ENCODE results near the gene PNPT1.
A peak's percentile ranks its signal among the peaks of the same experiment; 100 is the strongest.

The PNPT1 gene

DNA sequence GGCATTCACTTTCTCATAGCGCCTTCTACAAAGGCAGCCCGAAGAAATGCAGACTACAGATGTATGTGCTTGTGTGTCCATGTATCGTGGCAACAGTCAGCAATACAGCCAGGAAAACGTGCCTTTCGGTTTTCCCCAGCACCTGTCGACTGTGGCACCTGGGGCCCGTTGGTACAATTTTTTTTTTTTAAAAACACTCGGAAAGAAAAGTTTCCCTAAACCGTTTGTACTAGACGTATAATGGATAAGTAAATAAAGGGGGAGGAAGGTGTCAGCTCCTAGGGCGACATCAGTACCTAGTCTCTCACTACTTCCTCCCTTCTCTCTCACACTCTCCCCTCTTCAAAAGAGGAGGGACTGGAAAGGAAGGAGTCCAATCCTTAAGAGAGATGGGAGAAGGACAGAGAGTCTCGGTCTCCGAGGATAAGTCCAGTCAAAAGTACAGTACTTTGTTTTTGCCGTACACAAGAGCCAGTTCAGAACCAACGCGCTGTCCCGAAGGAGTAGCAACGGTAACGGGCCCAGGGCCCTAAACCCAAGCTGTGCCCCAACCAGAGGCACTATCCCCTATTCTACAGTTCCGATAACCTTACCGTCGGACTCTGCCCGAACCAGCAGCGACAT, 77.0 kb downstream of the PNPT1 start:
- ChIA-PET CTCF (interaction anchor here (0.8 kb wide), 1 partner anchor 335 kb away, joined by 4 read pairs; no protein-coding TSS in a partner anchor), POLR2A (ENCODE audit: low non-redundant PET) (no interaction called here)
- no peak for TF ChIP-seq CTCF (conservative IDR thresholded peaks at IDR 0.05; ENCODE audit: low read depth)
- peak; percentile 45 for DNase-seq (ENCODE audit: low spot score)
- peak overlapping the region; percentile 90 for H3K27ac ChIP-seq

- DNase-seq (ENCODE audit: low spot score) = no peak
- no peak for TF ChIP-seq CTCF (conservative IDR thresholded peaks at IDR 0.05; ENCODE audit: low read depth)
- no peak overlapping the region for H3K27ac ChIP-seq
- POLR2A ChIA-PET (ENCODE audit: low non-redundant PET) = no interaction called here
- CTCF ChIA-PET = no interaction called here
Measured at GRCh38 chr2:55611997-55612396, 81.6 kb downstream of the PNPT1 start.

DNA sequence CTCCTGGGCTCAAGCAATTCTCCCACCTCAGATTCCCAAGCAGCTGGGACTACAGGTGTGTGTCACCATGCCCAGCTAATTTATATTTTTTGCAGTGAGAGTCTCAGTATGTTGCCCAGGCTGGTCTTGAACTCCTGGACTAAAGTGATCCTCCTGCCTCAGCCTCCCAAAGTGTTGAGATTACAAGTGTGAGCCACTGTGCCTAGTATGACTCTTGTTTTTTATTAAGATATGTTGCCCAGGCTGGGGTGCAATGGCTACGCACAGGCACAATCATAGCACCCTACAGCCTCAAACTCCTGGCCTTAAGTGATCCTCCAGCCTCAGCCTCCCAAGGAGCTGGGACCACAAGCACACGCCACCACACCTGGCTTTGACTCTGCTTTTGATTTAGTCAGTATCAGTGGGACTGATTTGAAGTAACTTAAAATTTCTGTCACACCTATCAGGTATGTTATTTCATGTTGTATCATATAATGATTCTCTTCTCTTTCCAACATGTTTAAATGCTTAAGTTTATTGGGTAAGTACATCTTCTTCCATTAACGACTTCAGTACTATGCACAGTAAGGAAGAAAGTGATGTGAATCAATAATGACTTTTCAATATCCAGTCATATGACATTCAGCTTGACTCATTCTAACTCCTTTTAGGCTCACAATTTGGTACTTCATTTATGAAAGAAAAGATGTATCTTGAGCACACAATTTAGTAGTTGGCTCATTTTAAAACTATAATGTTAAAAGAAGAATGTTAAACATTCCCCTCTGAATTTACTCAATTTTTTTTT, 82.5 kb downstream of the PNPT1 start:
- ChIA-PET CTCF (interaction anchor here (0.6 kb wide), 1 partner anchor 17 kb away, joined by 9 read pairs; no protein-coding TSS in a partner anchor), POLR2A (ENCODE audit: low non-redundant PET) (no interaction called here)
- no peak for DNase-seq (ENCODE audit: low spot score)
- H3K27ac ChIP-seq = no peak overlapping the region
- no peak for TF ChIP-seq CTCF (conservative IDR thresholded peaks at IDR 0.05; ENCODE audit: low read depth)

DNA sequence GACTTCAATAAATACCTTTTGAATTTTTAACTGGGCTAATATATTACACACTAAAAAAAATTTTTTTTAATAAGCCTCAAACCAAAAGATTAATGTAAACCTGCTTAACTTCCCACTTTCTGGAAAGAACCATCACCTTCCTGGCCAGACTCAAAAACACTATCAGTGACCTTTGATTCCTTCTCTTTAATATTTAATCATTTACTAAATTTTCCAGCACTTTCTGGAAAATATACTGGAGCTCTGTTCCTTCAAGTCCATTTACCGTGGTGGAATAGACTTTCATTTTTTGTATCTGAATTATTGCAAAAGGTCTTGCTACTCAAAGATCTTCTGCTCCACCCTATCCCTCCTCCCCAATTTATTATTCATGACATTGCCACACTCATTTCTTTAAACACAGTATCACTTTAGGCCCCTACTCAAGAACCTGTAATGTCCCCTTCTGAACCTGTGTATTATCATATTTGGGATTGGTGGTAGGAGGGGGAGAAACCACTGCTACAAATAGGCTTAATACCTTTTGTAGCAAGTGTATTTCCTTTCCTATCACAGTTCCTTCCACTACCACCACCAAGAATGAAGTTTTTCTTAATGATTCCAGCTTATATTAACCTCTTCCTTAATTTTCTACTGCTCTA, 83.6 kb downstream of the PNPT1 start:
- no peak for TF ChIP-seq CTCF (conservative IDR thresholded peaks at IDR 0.05; ENCODE audit: low read depth)
- CTCF ChIA-PET = interaction anchor here (0.6 kb wide), 1 partner anchor 16 kb away, joined by 9 read pairs; no protein-coding TSS in a partner anchor
- no peak overlapping the region for H3K27ac ChIP-seq
- DNase-seq (ENCODE audit: low spot score) = no peak
- POLR2A ChIA-PET (ENCODE audit: low non-redundant PET) = no interaction called here

- no peak overlapping the region for H3K27ac ChIP-seq
- DNase-seq (ENCODE audit: low spot score) = no peak
- no peak for TF ChIP-seq CTCF (conservative IDR thresholded peaks at IDR 0.05; ENCODE audit: low read depth)
- ChIA-PET CTCF (interaction anchor here (1.1 kb wide), 1 partner anchor 9 kb away, joined by 3 read pairs; no protein-coding TSS in a partner anchor), POLR2A (ENCODE audit: low non-redundant PET) (no interaction called here)
Measured at GRCh38 chr2:55609193-55609794, 84.3 kb downstream of the PNPT1 start.

- no peak overlapping the region for H3K27ac ChIP-seq
- no peak for DNase-seq (ENCODE audit: low spot score)
- ChIA-PET CTCF (no interaction called here), POLR2A (ENCODE audit: low non-redundant PET) (no interaction called here)
- TF ChIP-seq CTCF (conservative IDR thresholded peaks at IDR 0.05; ENCODE audit: low read depth) = no peak
Measured at GRCh38 chr2:55607717-55608116, 85.9 kb downstream of the PNPT1 start.
